DND-41 (cell line): ENCODE data around the gene CDKN1C.

Source experiments
- ATAC-seq: fragments of 200-7000 bp; cut with Tn5 transposase; 3 replicates; pipeline ENCODE4 v1.9.1; 2021; ENCODE audit warnings: low read depth; ENCODE audit not compliant: insufficient read depth
- DNase-seq: peaks from one replicate; pipeline ENCODE4 v3.0.0-alpha.2; 2020
- H2AFZ ChIP-seq: 2 replicates; pipeline ENCODE4 v1.6.0; 2012; ENCODE audit warnings: low read depth, low read length
- H3K27ac ChIP-seq: 2 replicates; pipeline ENCODE4 v1.5.1; 2012; ENCODE audit warnings: low read length, inconsistent platforms
- H3K27me3 ChIP-seq: fragments of 200-600 bp; sonication (generic); 2 replicates; pipeline ENCODE4 v1.6.0; 2012; ENCODE audit warnings: low read length, mild to moderate bottlenecking, inconsistent platforms; ENCODE audit not compliant: insufficient read depth, poor library complexity
- H3K36me3 ChIP-seq: 2 replicates; pipeline ENCODE4 v1.5.1; 2012; ENCODE audit warnings: low read length, inconsistent platforms; ENCODE audit not compliant: insufficient read depth
- H3K4me1 ChIP-seq: 2 replicates; pipeline ENCODE4 v1.5.1; 2012; ENCODE audit warnings: mild to moderate bottlenecking, low read length; ENCODE audit not compliant: insufficient read depth
- H3K4me2 ChIP-seq: 2 replicates; pipeline ENCODE4 v1.6.0; 2012; ENCODE audit warnings: mild to moderate bottlenecking, moderate library complexity, low read length, inconsistent platforms; ENCODE audit not compliant: insufficient read depth
- H3K4me3 ChIP-seq, 2 experiments: fragments of 200-600 bp in 1 of 2; shearing (Covaris generic) in 1 of 2; 2 replicates each; pipeline ENCODE4 v1.5.1; 2012 to 2016; ENCODE audit warnings: inconsistent platforms in 2 of 2, low read length in 2 of 2, mild to moderate bottlenecking in 2 of 2, low read depth in 1 of 2, moderate library complexity in 1 of 2
- H3K79me2 ChIP-seq: 2 replicates; pipeline ENCODE4 v1.6.0; 2012; ENCODE audit warnings: low read length, inconsistent platforms; ENCODE audit not compliant: insufficient read depth
- H3K9ac ChIP-seq: 2 replicates; pipeline ENCODE4 v1.6.0; 2012; ENCODE audit warnings: low read depth, mild to moderate bottlenecking, inconsistent platforms, low read length, moderate library complexity
- H3K9me3 ChIP-seq: 2 replicates; pipeline ENCODE4 v1.5.1; 2012; ENCODE audit warnings: low read length, moderate library complexity, mild to moderate bottlenecking, inconsistent platforms; ENCODE audit not compliant: insufficient read depth, severe bottlenecking
- H4K20me1 ChIP-seq: 2 replicates; pipeline ENCODE4 v1.6.0; 2012; ENCODE audit warnings: low read length; ENCODE audit not compliant: insufficient read depth
- CTCF ChIP-seq: IDR thresholded peaks from 2 replicates; pipeline ENCODE4 v1.5.1; 2012; ENCODE audit warnings: borderline replicate concordance, low read length, moderate library complexity, mild to moderate bottlenecking; ENCODE audit not compliant: poor library complexity, severe bottlenecking; ENCODE audit errors: extremely low read depth
- EZH2 ChIP-seq: IDR thresholded peaks from 3 replicates; pipeline ENCODE4 v1.6.1; 2012; ENCODE audit warnings: borderline replicate concordance, low read depth, mild to moderate bottlenecking, moderate library complexity, low read length, inconsistent platforms; ENCODE audit not compliant: severe bottlenecking

CDKN1C gene

GRCh38 chr11:2836315-2837095 lies 49.1 kb downstream of the CDKN1C start:
- DNase-seq (no peak), ATAC-seq (no peak)
- Histone ChIP-seq H3K9me3 (no peaks in the 10 kb centered on the region), H4K20me1 (peaks cover 4% of the 10 kb centered on the region), H3K4me2 (no peak overlapping the region), H3K79me2 (no peaks in the 10 kb centered on the region), H3K27me3 (no peaks in the 10 kb centered on the region), H3K36me3 (no peaks in the 10 kb centered on the region), H3K4me3 (no peak overlapping the region), H3K27ac (no peak overlapping the region), H3K4me1 (no peaks in the 10 kb centered on the region), H2AFZ (no peak overlapping the region), H3K9ac (no peak overlapping the region)
- TF ChIP-seq CTCF (no peak), EZH2 (no peak)

- no peaks in the 10 kb centered on the region for H3K4me1 ChIP-seq
Measured at GRCh38 chr11:2835751-2836150, 49.8 kb downstream of the CDKN1C start.

GRCh38 chr11:2835296-2835695 lies 50.3 kb downstream of the CDKN1C start:
- no peaks in the 10 kb centered on the region for H3K27me3 ChIP-seq
- H3K79me2 ChIP-seq: no peaks in the 10 kb centered on the region
- H3K9me3 ChIP-seq: no peaks in the 10 kb centered on the region
- H3K4me1 ChIP-seq: no peaks in the 10 kb centered on the region
- H4K20me1 ChIP-seq: peaks cover 4% of the 10 kb centered on the region
- TF ChIP-seq CTCF (no peak), EZH2 (no peak)
- DNase-seq (no peak), ATAC-seq (no peak)
- H3K4me3 ChIP-seq: no peak overlapping the region
- no peak overlapping the region for H2AFZ ChIP-seq
- H3K9ac ChIP-seq: no peak overlapping the region
- H3K36me3 ChIP-seq: no peaks in the 10 kb centered on the region
- H3K4me2 ChIP-seq: no peak overlapping the region
- no peak overlapping the region for H3K27ac ChIP-seq

More at GRCh38 chr11:2835751-2836150, 49.8 kb downstream of the CDKN1C start:
- no peak for DNase-seq
- Histone ChIP-seq H3K9me3 (no peaks in the 10 kb centered on the region), H3K9ac (no peak overlapping the region), H3K36me3 (no peaks in the 10 kb centered on the region), H3K27ac (no peak overlapping the region), H2AFZ (no peak overlapping the region), H3K79me2 (no peaks in the 10 kb centered on the region), H3K27me3 (no peaks in the 10 kb centered on the region), H3K4me2 (no peak overlapping the region), H4K20me1 (peaks cover 4% of the 10 kb centered on the region), H3K4me3 (no peak overlapping the region)
- TF ChIP-seq CTCF: no peak
- no peak for TF ChIP-seq EZH2
- ATAC-seq: no peak
